ENCODE measurements around the gene REPS2. TPM values are rescaled to one million over a fixed set of nuclear protein-coding genes. Genes with fewer than 3 reads are reported as not detected.

Gene REPS2
- total RNA-seq, 1 donor from 2014 or later = 1.3 TPM

GRCh38 chrX:16916561-16916960 lies 29.9 kb upstream of the REPS2 start:
- DNase-seq (ENCODE audit: low read depth) = no peak

GRCh38 chrX:16917120-16917519 lies 29.3 kb upstream of the REPS2 start:
- H3K36me3 ChIP-seq (ENCODE audit: control insufficient read depth, insufficient read depth, low read length) = no peaks in the 10 kb centered on the region
- DNase-seq (ENCODE audit: low read depth) = no peak
- H3K4me3 ChIP-seq (ENCODE audit: low read depth, low read length) = no peak overlapping the region
- TF ChIP-seq CTCF (IDR thresholded peaks at IDR 0.05; ENCODE audit: insufficient read depth, low read length, poor library complexity, severe bottlenecking) = no peak
- H3K27me3 ChIP-seq (ENCODE audit: control insufficient read depth, insufficient read depth, low read length) = no peaks in the 10 kb centered on the region

More at GRCh38 chrX:16916561-16916960, 29.9 kb upstream of the REPS2 start:
- H3K4me3 ChIP-seq (ENCODE audit: low read depth, low read length) = no peak overlapping the region
- no peaks in the 10 kb centered on the region for H3K27me3 ChIP-seq (ENCODE audit: control insufficient read depth, insufficient read depth, low read length)
- TF ChIP-seq CTCF (IDR thresholded peaks at IDR 0.05; ENCODE audit: insufficient read depth, low read length, poor library complexity, severe bottlenecking) = no peak
- H3K36me3 ChIP-seq (ENCODE audit: control insufficient read depth, insufficient read depth, low read length) = no peaks in the 10 kb centered on the region

GRCh38 chrX:16918979-16919378 lies 27.5 kb upstream of the REPS2 start:
- no peak overlapping the region for H3K4me3 ChIP-seq (ENCODE audit: low read depth, low read length)
- H3K36me3 ChIP-seq (ENCODE audit: control insufficient read depth, insufficient read depth, low read length) = no peaks in the 10 kb centered on the region
- H3K27me3 ChIP-seq (ENCODE audit: control insufficient read depth, insufficient read depth, low read length) = peaks cover 2% of the 10 kb centered on the region
- DNase-seq (ENCODE audit: low read depth) = no peak
- TF ChIP-seq CTCF (IDR thresholded peaks at IDR 0.05; ENCODE audit: insufficient read depth, low read length, poor library complexity, severe bottlenecking) = no peak

GRCh38 chrX:16920075-16920474 lies 26.4 kb upstream of the REPS2 start:
- Histone ChIP-seq H3K27me3 (ENCODE audit: control insufficient read depth, insufficient read depth, low read length) (peaks cover 2% of the 10 kb centered on the region), H3K36me3 (ENCODE audit: control insufficient read depth, insufficient read depth, low read length) (no peaks in the 10 kb centered on the region), H3K4me3 (ENCODE audit: low read depth, low read length) (no peak overlapping the region)
- DNase-seq (ENCODE audit: low read depth) = no peak
- TF ChIP-seq CTCF (IDR thresholded peaks at IDR 0.05; ENCODE audit: insufficient read depth, low read length, poor library complexity, severe bottlenecking) = no peak

- no peak overlapping the region for H3K4me3 ChIP-seq (ENCODE audit: low read depth, low read length)
- no peak for DNase-seq (ENCODE audit: low read depth)
- H3K36me3 ChIP-seq (ENCODE audit: control insufficient read depth, insufficient read depth, low read length) = no peaks in the 10 kb centered on the region
- peaks cover 2% of the 10 kb centered on the region for H3K27me3 ChIP-seq (ENCODE audit: control insufficient read depth, insufficient read depth, low read length)
- TF ChIP-seq CTCF (IDR thresholded peaks at IDR 0.05; ENCODE audit: insufficient read depth, low read length, poor library complexity, severe bottlenecking) = no peak
These were observed 23.3 kb upstream of the REPS2 start for GRCh38 chrX:16923157-16923556.

Data from kidney epithelial cell (primary cell).